ENCODE measurements around the gene SHOX. TPM values are rescaled to one million over a fixed set of nuclear protein-coding genes. Genes with fewer than 3 reads are reported as not detected.

SHOX gene
- total and polyA plus RNA-seq, 2 donors (not counting 1 experiment from before 2014, with no cell fraction given): not detected

- no peak for DNase-seq (ENCODE audit: low read depth in 2 of 2)
- Histone ChIP-seq H4K20me1 (ENCODE audit: control insufficient read depth, extremely low read depth, insufficient read depth, low read length) (no peaks in the 10 kb centered on the region), H2AFZ (ENCODE audit: low read length) (no peak overlapping the region), H3K9me3 (ENCODE audit: control insufficient read depth, insufficient read depth, low read depth, low read length) (peaks cover 4% of the 10 kb centered on the region), H3K27me3 (ENCODE audit: control insufficient read depth, insufficient read depth, low read length) (no peaks in the 10 kb centered on the region), H3K36me3 (ENCODE audit: control insufficient read depth, insufficient read depth, low read length) (no peaks in the 10 kb centered on the region), H3K27ac (ENCODE audit: insufficient read depth, low read length) (no peak overlapping the region), H3K79me2 (ENCODE audit: control insufficient read depth, insufficient read depth, low read length) (no peaks in the 10 kb centered on the region), H3K4me2 (ENCODE audit: extremely low read depth, insufficient read depth, low read length) (no peak overlapping the region), H3K4me3 (replicated peaks in 1 of 4; ENCODE audit: control extremely low read depth in 1 of 4, insufficient read depth in 1 of 4, low read depth in 3 of 4, low read length in 4 of 4) (no peak overlapping the region), H3K9ac (ENCODE audit: insufficient read depth, low read length) (no peak overlapping the region), H3K4me1 (ENCODE audit: control insufficient read depth, extremely low read depth, insufficient read depth, low read length) (no peaks in the 10 kb centered on the region)
- TF ChIP-seq EZH2 (IDR thresholded peaks at IDR 0.05; ENCODE audit: low read length, missing control alignments): no peak
- no peak for TF ChIP-seq CTCF (conservative IDR thresholded peaks at IDR 0.05 in 1 of 2, IDR thresholded peaks at IDR 0.05 in 1 of 2; ENCODE audit: low read depth in 1 of 2, low read length in 2 of 2)
These were observed 45.3 kb downstream of the SHOX start for GRCh38 chrX:675955-676295.

- TF ChIP-seq CTCF (conservative IDR thresholded peaks at IDR 0.05 in 1 of 2, IDR thresholded peaks at IDR 0.05 in 1 of 2; ENCODE audit: low read depth in 1 of 2, low read length in 2 of 2) (no peak), EZH2 (IDR thresholded peaks at IDR 0.05; ENCODE audit: low read length, missing control alignments) (no peak)
- H3K4me3 ChIP-seq (replicated peaks in 1 of 4; ENCODE audit: control extremely low read depth in 1 of 4, insufficient read depth in 1 of 4, low read depth in 3 of 4, low read length in 4 of 4): no peak overlapping the region
- no peak overlapping the region for H3K4me2 ChIP-seq (ENCODE audit: extremely low read depth, insufficient read depth, low read length)
- H4K20me1 ChIP-seq (ENCODE audit: control insufficient read depth, extremely low read depth, insufficient read depth, low read length): no peaks in the 10 kb centered on the region
- no peak overlapping the region for H3K27ac ChIP-seq (ENCODE audit: insufficient read depth, low read length)
- H3K9me3 ChIP-seq (ENCODE audit: control insufficient read depth, insufficient read depth, low read depth, low read length): peaks cover 4% of the 10 kb centered on the region
- no peaks in the 10 kb centered on the region for H3K36me3 ChIP-seq (ENCODE audit: control insufficient read depth, insufficient read depth, low read length)
- no peaks in the 10 kb centered on the region for H3K4me1 ChIP-seq (ENCODE audit: control insufficient read depth, extremely low read depth, insufficient read depth, low read length)
- H3K9ac ChIP-seq (ENCODE audit: insufficient read depth, low read length): no peak overlapping the region
- no peaks in the 10 kb centered on the region for H3K79me2 ChIP-seq (ENCODE audit: control insufficient read depth, insufficient read depth, low read length)
- DNase-seq (ENCODE audit: low read depth in 2 of 2): no peak
- no peaks in the 10 kb centered on the region for H3K27me3 ChIP-seq (ENCODE audit: control insufficient read depth, insufficient read depth, low read length)
- no peak overlapping the region for H2AFZ ChIP-seq (ENCODE audit: low read length)
These were observed 46.8 kb downstream of the SHOX start for GRCh38 chrX:677376-677775.

GRCh38 chrX:679291-679979 lies 48.8 kb downstream of the SHOX start:
- Histone ChIP-seq H3K9ac (ENCODE audit: insufficient read depth, low read length) (no peak overlapping the region), H3K27me3 (ENCODE audit: control insufficient read depth, insufficient read depth, low read length) (no peaks in the 10 kb centered on the region), H3K4me3 (replicated peaks in 1 of 4; ENCODE audit: control extremely low read depth in 1 of 4, insufficient read depth in 1 of 4, low read depth in 3 of 4, low read length in 4 of 4) (no peak overlapping the region), H3K4me1 (ENCODE audit: control insufficient read depth, extremely low read depth, insufficient read depth, low read length) (no peaks in the 10 kb centered on the region), H3K4me2 (ENCODE audit: extremely low read depth, insufficient read depth, low read length) (no peak overlapping the region), H3K36me3 (ENCODE audit: control insufficient read depth, insufficient read depth, low read length) (no peaks in the 10 kb centered on the region), H2AFZ (ENCODE audit: low read length) (no peak overlapping the region), H3K9me3 (ENCODE audit: control insufficient read depth, insufficient read depth, low read depth, low read length) (peaks cover 4% of the 10 kb centered on the region), H3K27ac (ENCODE audit: insufficient read depth, low read length) (no peak overlapping the region), H3K79me2 (ENCODE audit: control insufficient read depth, insufficient read depth, low read length) (no peaks in the 10 kb centered on the region), H4K20me1 (ENCODE audit: control insufficient read depth, extremely low read depth, insufficient read depth, low read length) (no peaks in the 10 kb centered on the region)
- TF ChIP-seq CTCF (conservative IDR thresholded peaks at IDR 0.05 in 1 of 2, IDR thresholded peaks at IDR 0.05 in 1 of 2; ENCODE audit: low read depth in 1 of 2, low read length in 2 of 2): no peak
- no peak for TF ChIP-seq EZH2 (IDR thresholded peaks at IDR 0.05; ENCODE audit: low read length, missing control alignments)
- DNase-seq (ENCODE audit: low read depth in 2 of 2): no peak

Measured in fibroblast of lung (primary cell).